ENCODE measurements around the gene HACL1.

DNA sequence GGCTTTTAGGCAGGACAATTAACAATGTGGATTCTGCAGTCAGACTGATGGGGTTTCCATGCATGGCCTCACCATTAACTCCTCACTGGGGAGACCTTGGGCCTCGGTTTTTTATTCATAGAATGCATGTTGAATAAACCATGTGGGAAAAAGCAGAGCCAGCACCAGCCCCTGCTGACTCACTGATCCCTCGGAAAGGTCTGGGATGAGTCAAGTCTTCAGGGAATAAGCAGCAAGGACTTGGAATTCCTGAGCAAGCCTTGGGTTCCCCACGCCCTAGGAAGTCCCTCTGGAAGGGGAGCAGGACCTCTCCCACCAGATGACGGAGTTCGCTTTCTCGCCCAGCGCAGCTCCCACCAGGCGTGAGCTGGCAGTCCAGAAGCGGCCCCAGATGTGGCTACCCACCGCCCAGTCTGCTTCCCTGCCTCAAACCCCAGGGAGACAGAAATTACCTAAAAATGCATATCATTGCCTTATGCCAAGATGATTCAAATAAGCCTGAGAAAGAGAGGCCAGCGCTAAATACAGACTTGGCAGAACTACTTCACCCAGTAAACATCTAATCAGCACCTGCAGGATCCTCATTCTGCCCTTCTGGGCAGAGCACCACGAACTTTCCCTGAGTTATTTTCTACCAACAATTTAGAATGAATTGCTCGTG lies 45.6 kb upstream of the HACL1 start:
- TF ChIP-seq, protein P1, sequence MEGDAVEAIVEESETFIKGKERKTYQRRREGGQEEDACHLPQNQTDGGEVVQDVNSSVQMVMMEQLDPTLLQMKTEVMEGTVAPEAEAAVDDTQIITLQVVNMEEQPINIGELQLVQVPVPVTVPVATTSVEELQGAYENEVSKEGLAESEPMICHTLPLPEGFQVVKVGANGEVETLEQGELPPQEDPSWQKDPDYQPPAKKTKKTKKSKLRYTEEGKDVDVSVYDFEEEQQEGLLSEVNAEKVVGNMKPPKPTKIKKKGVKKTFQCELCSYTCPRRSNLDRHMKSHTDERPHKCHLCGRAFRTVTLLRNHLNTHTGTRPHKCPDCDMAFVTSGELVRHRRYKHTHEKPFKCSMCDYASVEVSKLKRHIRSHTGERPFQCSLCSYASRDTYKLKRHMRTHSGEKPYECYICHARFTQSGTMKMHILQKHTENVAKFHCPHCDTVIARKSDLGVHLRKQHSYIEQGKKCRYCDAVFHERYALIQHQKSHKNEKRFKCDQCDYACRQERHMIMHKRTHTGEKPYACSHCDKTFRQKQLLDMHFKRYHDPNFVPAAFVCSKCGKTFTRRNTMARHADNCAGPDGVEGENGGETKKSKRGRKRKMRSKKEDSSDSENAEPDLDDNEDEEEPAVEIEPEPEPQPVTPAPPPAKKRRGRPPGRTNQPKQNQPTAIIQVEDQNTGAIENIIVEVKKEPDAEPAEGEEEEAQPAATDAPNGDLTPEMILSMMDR (IDR thresholded peaks at IDR 0.05 in 2 of 3, conservative IDR thresholded peaks at IDR 0.05 in 1 of 3; ENCODE audit: control insufficient read depth in 2 of 3, extremely low read depth in 1 of 3, insufficient read depth in 1 of 3, low read depth in 3 of 3, low read length in 3 of 3), result no peak
- no peak for TF ChIP-seq BRCA1 (IDR thresholded peaks at IDR 0.05; ENCODE audit: low read depth, low read length)
- no peak for TF ChIP-seq SP1 (IDR thresholded peaks at IDR 0.05; ENCODE audit: low read depth, low read length)
- no peak for TF ChIP-seq EZH2 (IDR thresholded peaks at IDR 0.05; ENCODE audit: borderline replicate concordance, control insufficient read depth, low read depth, low read length)
- TF ChIP-seq MYB (IDR thresholded peaks at IDR 0.05; ENCODE audit: borderline replicate concordance, low read depth, low read length), result no peak
- no peak for TF ChIP-seq CHD2 (IDR thresholded peaks at IDR 0.05; ENCODE audit: borderline replicate concordance, low read depth, low read length)

All from GM12878 (cell line).